HG02973 (cell line): ENCODE results near the gene DBH.

Experiments
- ATAC-seq: cut with Tn5 transposase; IDR thresholded peaks from one replicate; pipeline ENCODE4 v1.9.1; 2021; ENCODE audit warnings: moderate library complexity; ENCODE audit not compliant: unreplicated experiment

DBH gene

DNA sequence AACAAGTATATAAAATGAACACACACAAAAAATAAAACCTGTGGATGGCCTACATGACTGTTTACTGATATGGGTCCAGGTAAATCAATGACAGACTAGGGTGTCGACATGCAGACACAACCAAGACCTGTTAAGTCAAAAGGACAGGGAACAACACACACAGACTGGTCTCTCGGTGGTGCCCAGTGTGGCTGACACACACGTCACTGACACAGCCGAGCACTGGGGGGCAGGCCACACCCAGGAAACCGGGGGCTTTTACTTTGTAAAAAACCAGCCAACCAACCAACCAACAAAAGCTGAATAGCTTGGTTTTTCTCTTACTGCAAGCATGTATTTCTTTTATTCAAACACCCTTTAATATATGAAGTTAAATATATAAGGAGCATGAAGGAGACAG lies 31.9 kb upstream of the DBH start:
- ATAC-seq, result no peak

DNA sequence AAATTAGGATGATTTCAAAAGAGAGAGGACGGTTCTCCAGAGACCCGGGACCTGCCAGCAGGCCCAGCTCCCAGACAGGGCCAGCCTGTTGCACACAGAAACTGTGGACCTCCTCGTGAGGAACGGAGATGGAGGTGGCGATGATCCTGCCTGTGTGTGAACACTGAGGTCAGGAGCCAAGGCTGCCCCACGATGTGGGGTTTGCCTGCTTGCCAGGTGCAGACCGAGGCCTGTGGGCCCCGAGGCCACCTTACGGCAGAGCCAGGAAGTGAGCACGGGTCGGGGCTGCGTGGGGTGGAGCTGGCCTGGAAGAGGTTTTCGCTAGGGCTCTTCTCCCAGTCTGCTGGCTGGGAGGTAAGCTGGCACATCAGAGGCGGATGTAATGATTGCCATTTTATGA lies 31.3 kb upstream of the DBH start:
- ATAC-seq, result no peak

DNA sequence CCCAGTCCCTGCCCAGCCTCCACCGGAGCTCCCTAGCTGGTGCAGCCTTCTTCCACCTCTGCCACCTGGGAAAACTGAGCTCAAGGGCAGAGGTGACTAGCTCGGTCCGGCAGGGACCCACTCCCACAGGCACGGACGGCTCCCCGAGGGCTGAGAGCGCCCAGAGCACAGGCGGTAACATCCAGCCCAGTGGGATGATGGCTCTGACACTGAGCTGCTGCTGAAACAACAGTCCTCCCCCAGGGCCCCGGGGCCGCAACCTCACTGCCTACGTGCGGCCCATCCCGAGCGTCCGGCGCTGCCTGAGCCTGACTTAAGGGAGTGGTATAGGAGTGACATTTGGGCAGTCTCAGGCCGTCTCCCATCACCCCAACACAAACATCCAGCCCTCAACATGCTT lies 30.7 kb upstream of the DBH start:
- ATAC-seq, result no peak

DNA sequence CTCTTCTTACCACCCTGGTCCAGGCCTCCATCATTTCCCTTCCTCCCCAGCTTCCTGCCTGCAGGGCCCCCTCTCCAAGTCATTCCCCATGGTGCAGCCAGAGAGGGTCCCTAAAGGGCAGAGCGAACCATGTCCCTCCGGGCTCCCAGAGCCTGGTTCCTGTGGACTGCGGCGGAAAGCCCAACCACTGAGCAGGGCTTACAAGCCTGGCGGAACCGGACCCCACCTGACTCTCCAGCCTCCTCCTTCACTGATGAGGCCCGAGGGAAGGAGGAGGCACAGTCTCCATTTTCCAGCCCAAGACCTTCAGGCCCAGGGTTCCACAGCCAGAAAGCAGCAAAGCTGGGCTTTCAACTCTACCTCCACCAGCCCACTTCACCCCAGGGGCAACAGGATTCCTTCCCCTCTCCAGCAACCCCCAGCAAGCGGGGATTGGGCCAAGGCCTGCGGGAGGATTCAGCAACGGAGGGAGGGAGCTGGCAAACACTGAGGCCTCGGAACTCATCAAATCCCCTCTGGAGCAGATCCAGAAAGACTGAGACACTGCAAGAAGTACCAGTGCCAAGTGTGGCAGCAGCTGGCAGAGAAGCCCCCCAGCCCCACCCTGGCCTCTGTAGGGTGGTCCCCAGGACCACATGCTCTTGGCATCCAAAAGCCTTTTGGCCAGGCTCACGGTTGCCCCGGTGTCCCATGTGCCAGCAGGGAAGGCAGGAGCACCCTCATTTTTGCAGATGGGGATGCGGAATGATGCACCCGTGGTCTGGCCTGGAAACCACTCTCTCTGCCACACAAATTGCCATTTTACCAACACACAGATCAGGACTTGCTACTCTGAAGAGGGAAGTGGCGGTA lies 30.1 kb upstream of the DBH start:
- no peak for ATAC-seq

DNA sequence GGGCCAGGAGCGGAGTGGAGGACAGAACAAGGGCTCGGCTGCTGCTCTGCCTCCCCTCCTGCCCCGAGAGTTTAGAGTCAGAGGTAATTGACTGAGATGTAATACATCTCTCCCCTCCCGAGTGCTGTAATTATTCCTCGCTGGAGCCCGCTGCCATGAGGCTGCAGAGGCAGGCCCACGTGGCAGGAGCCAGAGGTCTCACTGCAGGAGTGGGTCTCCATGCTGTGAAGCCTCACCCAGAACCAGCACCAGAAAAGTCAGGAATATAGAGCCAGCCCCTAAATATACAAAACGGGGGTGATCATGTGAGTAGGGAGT lies 29.5 kb upstream of the DBH start:
- no peak for ATAC-seq

DNA sequence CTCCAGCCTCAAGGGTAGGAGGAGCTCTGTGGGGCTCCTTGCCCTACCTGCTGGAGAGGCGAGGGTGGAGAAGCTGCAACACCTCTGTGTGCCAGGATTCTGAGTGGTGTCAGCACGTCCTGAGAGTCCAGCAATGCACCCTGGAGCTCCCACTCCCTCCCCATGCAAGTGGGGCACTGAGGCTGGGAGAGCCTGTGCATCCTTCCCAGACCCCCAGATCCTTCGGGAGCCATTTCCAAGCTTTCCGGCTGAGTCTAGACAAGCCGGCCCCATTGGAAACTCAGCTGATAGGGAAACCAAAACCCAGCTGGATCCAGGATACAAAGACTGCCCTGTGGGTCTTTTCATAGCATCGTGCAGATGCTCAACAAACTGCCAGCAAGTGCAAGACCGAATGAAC lies 28.8 kb upstream of the DBH start:
- no peak for ATAC-seq

DNA sequence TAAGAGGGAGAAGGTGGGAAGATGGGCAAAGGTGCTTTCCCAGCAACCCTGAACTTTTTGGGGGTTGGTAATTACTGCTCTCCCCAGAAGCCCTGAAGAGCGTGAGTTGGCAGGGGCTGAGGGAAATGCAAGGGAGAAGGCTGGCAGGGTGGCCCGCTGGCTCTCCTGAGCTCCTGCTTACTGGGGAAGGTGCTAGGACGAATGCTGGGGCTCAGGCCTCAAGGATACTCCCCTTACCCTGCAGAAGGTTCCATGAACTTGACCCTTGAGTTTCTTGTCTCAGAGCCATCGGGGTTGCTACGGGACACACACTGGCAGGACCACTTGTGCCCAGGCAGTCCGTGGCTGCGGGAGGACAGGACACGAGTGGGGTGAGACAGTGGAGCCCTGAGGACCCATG lies 28.2 kb upstream of the DBH start:
- ATAC-seq, result no peak

DNA sequence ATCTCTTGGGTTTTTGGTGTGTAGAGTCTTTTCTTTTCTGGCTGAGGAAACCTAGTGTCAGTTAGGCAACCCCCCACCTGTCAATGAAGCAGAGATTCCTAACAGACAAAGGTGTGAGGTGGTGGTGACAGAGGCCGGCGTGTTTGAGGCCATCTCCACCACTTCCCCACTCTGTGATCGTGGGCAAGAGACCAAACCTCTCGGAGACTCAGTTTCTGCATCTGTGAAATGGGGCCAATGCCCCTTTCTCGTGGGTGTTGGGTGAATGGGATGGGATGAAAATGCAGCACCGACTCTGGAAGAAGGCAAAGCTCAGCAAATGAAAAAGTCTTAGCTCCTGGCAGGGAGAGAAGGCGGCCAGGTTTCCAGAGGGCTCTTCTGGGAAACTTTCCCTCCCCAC lies 27.8 kb upstream of the DBH start:
- no peak for ATAC-seq

DNA sequence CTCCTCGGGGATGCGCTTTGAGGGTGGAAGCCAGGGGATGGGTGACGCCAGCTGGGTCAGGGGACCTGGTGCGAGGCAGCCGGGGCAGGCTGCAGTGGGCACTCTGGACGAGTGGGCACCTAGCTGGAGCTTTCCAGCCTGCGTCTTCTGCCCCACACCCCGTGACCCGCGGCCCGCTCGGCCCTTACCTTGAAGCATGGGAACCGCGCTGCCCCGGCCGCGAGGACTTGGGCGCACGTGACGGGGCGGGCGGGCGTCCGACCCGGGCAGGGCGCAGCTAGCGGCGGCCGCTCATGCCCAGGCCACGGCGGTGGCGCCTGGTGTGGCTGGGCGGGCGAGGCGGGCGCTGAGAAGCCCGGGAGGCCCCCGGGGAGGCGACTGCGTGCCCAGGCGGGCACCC lies 27.3 kb upstream of the DBH start:
- ATAC-seq, result no peak

DNA sequence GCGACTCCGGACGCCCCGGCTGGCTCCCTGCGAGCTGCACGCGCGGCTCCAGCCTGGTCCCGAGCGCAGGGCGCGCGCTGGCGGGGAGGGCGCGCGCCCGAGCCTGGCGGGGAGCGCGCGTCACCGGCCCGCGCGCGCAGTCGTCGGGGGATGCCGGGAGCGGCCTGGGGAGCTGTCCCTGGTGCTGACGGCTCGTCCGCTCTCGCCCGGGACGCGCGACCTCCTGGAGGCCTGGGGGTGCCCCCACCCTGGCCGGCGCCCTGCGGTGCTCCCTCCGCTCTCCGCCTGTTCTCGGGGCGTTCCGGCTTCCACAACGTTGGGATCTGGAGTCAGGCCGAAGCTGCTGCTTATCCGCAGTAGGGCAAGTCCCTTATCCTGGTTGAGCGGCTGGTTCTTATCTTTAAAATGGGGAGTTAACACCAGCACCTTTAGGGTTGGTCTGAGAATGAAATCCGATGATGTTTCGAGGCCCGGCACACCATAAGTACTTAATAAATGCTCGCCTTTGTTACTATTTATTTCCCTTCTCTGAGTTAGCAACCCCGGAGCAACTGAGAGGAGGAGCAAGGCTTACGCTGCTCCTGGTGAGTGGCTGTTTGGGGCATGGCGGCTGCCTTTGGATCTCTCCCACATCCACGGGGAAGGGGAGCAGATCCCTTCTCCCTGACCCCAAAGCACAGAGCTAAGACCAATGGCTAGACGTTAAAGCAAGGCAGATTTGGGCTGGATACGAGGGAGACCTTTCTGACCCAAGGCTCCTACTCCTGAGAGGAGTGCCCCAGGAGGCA lies 26.7 kb upstream of the DBH start, which contains the start of gene FAM163B:
FAM163B (minus strand) TSS at position 79 of the 788 bp plus-strand sequence. CDS start 29,166 bp downstream, outside the sequence.
- no peak for ATAC-seq

DNA sequence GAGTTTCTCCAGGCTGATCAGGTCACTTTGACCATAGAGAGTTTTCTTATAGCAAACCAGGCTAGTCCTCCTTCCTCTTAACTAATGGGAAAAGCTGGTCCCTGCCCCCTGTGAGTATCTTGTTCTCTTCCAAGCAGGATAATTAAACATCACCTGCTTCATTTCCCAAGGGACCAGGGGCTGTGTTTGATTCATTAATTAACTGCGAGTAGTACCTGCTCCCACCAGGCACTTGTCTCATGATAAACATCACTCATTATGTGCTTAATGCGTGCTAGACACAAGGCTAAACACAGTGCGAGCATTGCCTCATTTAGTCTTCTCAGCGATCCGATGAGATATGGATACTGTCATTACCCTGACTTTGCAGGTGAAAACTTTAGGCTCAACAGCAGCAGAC lies 25.3 kb upstream of the DBH start:
- no peak for ATAC-seq

DNA sequence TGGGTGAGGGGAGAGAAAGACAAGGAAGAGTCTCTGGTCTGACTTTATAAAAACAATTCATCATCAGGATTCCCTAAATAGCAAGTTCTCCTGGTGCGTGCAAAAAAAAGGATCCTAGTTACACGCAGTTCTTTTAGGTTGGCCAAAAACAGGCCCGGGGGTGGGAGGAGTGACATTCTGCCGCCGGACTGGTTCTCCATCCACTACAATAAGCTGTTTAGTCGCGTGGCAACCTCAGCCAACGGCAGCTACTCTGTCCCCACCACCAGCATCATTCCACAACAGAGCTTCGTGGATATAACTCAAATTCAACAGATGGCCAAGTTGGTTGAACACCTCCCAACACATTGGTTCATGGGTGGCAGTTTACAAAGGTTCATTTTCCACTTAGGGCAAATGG lies 24.1 kb upstream of the DBH start:
- no peak for ATAC-seq

DNA sequence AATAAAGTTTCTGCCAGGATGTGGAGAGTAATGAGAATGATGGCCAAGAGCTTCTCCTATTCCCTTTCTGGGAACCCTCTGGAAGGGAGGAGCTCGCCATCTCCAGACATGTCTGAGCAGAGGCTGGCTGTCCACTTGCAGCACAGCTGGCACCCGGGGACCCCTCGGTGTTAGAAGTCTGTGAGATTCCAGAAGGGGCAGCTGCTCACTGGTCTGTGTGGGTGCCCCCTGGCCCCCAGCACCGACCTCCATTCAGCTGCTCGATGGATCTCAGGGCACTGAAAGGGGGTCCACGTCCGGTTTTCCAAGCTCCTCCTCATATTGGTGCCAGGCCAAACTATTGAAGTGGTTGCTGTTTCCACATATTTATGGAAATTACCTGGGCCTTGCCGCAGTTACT lies 23.3 kb upstream of the DBH start:
- no peak for ATAC-seq

DNA sequence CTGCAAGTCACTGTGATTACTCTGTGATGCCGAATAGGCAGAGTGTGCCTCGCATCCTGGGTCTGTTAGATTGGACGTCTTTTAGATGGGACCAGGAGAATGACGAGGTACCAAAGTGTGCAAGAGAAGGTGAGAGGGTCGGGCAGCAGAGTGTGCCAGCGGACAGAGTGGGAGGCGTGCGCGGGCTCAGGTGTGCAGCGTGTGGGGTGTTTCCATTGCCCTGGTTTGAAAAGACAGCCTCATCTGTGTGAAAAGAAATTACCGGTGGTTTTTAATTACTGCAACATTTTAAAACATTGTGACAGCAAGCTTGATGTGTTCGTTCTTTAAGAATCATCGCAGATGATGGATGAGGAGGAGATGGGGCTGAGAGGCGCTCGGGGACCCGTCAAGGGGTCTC lies 22.7 kb upstream of the DBH start:
- no peak for ATAC-seq

DNA sequence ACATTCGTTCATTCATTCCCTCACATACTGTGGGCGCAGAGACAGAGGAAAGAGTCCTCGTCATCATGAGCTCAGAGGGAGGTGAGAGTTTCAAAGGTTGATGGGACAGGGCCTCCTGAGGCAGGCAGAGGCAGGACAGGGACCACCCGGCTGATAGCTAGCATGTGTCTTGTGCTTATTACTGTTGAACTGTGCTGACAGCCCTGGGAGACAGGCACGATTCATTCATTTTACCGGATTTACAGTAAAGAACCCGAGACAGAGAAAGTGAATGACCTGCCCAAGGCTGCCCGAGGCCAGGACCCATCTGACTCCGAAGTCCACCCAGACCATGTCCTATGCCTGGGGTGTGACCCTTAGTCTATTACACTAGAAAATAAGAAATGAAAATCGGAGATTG lies 22.1 kb upstream of the DBH start:
- no peak for ATAC-seq

DNA sequence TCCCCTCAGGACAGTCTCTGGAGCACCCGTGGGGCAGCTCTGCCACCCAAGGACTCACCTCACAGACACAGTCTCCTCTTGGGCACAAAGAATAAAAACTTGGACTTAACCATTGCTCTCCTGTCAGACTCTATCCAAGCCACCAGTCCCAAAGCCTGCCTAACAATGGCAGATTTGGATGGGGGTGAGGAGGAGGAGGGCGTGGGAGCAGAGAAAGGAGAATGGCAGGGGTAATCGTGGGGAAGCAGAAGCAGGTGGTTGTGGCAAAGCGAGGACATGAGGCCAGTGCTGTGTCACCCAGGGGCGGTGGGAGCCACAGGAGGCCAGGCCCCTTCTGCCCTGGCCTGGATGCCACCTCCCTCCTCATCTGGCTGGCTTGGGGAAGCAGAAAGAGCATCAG lies 21.5 kb upstream of the DBH start:
- ATAC-seq, result no peak

DNA sequence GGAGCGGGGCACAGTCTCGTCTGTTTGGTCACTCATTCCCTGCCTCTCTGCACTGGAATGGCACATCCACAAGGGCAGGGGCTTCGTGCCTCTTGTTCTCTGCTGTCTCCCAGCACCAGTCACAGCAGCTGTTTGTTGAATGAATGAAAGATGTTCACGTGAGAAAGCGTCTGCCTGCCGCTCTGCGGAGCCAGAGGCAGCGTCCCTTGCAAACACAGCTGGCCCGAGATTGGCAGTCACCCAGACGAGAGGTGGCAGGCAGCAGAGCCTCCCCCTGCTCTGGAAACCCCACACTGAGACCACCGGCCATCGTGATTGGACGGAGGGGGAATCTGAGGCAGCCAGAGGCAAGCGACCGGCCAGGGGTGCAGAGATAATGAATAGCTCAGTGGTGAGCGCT lies 21.0 kb upstream of the DBH start:
- no peak for ATAC-seq

DNA sequence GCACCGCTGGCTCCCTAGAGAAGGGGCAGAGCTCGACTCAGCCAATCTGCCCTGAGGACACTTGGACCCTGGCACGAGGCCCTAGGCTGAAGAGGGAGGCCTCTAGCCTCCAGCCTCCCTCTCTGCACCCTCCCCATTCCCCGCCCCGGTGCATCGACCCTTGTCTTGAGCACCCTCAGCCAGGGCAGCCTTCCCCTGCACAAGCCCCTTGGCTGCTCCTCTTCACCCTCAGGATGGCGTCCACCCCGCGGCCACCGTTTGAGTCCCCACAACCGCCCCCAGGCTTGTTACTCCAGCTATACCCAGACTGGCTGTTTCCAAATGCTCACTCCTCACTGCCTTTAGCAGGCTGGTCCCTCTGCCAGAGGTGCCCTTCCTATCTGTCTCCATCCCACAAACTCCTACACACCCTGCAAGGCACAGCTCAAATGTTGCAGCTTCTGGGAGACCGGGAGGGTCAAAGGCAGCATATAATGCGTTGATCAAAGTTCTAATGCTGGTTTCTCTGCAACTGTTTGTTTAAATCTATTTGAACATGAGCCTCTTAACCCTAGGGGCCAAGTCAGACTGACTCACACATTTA lies 20.5 kb upstream of the DBH start:
- ATAC-seq, result no peak

DNA sequence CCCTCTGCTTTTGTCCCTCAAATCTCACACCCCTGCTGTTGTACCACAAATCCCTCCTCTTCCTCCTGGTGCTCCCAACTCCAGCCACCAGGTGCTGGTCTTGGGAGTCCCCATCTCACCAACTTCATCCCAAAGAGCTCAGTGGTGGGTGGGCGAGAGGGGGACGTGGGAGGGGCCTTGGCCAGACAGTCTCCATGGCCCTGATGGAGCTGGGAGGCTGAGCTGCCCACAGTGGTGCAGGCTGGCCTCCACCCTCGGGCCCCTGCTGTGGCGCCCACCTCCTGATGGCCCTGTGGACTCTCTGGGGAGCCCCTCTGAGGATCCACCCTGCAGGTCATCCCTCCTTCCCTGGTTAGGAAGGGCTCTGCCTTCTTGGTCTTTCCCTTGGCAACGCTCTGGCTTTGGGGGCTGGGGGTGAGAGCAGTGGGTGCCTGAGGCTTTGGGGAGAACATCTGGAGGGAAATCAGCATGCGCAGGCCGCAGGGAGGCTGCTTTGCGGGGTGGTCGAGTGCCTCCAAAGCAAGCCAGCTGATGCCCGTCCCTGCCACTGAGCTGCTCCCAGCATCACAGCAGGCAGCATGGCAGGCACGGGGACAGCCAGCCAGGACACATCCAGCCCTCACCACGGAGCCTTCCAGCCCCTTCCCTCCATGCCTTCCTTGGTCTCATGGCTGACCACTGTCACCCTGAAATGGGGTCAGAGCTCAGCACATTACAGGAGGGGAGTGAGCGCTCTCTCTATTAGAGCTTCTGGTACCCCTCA lies 19.3 kb upstream of the DBH start:
- no peak for ATAC-seq

DNA sequence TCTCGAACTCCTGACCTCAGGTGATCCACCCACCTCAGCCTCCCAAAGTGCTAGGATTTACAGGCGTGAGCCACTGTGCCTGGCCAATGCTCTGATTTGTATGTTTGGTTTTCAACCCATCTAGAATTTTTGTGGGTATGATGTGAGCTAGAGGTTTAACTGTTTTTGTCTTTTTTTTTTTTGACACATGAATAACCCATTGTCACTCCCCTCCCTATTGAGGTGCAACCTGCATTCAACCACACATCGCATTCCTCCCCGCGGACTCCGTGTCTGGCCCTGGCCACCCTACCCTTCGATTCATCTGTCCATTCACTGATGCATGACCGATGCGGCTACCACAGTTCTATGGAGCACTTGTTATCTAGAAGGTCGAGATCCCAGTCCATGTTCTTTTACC lies 17.4 kb upstream of the DBH start:
- ATAC-seq, result no peak

DNA sequence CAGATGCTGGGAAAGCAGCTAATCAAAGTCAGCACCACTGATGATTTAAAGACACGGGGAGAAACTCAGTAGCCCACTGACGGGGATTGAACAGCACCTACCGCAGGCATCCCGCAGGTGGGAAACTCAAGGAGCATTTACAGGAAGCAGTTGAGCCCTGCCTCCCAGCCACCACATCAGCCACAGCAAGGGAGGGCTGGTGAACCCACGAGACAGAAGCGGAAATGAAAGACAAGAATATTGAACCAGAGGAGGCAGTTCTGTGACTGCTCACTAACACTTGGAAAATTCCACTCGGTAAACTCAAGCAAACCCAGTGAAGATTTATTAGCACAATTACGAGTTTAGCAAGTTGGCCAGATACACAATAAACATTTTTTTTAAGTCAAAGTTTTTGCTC lies 16.4 kb upstream of the DBH start:
- ATAC-seq, result no peak
